ENCODE data around the gene TRAK2.

TRAK2 gene

DNA sequence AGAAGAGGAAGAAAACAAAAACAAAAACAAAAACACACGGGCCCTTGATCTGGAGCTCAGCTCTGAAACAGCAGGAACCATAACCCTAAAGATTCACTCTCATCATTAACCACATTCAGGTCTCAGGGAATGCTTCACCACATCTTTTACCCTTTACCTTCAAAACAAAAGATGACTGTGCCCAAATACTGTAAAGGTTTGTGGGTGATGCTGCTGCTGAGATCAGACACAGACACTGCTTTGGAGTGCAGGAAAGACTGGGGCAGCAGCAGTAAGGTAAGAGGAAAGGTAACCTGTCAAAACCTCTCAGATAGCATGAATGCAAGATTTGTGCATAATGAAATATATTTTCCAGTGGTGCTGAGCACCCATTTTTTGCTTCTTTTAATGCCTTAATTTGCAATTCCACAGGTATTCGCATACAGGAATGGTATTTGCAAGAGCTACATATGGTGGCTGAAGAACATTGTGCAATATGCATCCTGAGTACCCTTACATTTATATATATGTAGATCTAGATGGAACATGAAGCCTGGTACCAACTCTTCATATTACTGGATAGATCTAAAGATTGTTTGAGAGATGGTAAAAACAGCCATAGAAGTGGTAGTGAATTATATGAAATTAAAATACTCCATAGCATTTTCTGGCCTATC lies 90.1 kb downstream of the TRAK2 start:
- DNase-seq = no peak

DNA sequence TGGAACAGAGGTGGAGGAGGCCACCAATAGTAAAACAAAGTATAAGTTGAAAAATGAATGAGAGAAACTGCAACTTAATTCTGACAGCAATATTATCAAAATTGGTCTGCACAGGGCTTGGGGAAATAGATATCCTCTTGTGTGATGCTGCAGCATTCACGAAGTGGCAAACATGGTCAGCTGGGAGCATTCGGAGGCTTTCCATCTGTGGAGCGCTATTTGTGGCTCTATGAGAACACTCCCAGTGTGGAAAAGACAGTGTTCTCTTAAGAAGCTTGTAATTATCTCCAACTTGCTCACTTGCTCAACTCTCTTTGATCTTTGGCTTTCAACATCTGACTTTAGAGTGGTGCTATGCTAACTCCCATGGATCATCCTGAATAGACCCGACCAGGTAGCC lies 91.0 kb downstream of the TRAK2 start:
- no peak for DNase-seq

DNA sequence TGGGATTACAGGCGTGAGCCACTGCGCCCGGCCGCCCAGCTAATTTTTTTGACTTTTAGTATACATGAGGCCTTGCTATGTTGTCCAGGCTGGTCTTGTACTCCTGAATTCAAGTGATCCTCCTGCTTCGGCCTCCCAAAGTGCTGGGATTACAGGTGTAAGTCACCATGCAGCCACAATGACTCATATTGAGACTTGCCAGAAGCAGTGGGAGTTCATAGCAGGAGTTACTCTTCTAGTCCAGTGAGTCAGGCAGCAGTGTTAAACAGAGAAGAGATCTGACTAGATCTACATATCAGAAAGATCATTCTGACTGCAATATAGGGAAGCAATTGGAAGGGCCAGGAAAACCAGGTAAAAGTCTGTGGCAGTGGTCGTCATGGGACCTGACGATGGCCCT lies 92.6 kb downstream of the TRAK2 start:
- no peak for DNase-seq

DNA sequence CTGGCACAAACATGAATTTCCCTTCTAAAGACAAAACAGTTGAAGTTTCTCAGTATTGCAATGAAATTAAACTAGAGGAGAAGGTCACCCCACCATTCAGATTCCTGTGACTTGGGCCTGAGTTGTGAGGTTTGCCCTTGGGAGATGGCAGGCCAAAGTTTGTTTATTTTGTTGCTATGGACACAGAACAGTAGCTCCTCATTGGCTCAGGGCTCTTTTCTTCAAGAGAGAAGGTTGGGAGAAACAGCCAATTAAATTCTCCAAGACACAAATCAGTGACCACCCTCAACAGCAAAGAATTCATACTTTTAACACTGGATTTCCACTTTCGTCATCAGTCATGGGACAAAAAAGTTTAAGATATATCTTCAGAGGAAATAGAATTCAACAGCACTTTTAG lies 94.0 kb downstream of the TRAK2 start, which contains the start of gene FLACC1:
Gene FLACC1 (minus strand): TSS at position 125 of the 400 bp plus-strand sequence. CDS start 5,941 bp downstream, outside the sequence.
- peak in 1 of 14 donors; percentile 1 for DNase-seq

DNA sequence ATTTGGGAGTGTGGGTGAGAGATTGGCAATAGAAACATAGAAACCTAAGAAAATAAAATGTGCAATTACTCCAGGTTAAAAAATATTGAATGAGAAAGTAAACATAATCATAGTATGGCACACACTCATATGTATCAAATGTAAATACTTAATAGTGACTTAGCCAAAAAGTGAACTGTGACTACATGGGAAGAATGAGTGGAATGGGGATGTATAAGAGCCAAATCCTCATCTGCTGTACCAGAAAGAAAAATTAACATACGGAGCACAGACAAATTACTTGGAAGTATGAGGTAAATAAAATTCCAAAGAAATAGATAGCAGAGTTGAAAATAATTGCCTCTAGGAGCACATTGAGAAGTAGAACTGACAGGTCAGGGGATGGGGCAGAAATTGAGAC lies 98.1 kb downstream of the TRAK2 start:
- DNase-seq = no peak

DNA sequence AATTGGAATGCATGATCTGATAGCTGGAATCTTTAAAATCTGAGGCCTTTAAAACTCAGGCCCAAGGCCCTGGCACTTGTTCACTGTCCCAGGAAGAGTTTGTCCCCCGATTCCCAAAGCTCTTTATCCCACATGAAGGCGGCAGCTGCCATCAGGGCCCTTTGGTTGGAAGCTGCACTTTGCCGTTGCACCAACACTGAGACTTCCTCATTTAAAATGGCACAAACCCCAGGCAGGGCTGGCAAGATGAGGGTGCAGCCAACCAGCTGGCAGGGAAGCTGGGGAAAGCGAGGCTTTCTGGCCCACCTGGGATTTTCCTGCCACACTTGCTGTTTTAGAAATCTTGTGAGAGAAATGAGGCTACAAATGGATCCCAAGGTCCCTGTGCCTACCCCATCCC lies 100.4 kb downstream of the TRAK2 start:
- no peak for DNase-seq

DNA sequence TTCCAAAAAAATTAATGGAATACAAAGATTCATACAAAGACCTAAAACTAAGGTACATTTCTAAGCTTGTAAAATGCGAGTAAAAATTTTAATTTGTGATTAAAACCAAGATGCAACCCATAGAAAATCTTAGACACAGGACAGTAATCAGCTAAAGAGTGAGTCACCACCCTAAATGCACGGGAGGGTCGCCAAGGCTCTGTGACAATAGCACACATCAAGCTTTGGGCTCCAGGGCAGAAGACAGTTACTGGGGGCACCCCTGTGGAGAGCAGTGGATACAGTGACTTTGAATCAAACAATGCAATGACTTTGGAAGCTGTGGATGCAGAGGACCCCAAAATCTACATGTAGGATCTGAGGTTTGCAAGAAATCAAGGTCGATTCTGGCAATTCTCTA lies 101.7 kb downstream of the TRAK2 start:
- DNase-seq = no peak

DNA sequence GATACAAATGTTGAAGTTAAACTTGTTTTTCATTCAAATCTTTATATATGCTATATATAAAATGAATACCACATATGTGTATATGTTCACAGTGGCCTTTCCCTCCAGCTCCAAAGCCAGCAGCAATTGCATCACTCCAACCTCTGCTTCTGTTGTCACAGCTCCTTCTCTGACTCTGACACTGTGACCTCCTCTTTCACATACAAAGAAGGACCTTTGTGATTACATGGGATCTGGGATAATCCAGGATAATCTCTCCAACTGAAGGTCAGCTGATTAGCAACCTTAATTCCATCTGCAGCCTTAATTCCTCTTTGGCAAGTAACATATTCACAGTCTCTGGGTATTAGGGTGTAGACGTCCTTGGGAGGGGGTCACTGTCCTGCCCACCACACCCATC lies 102.5 kb downstream of the TRAK2 start:
- DNase-seq = no peak

DNA sequence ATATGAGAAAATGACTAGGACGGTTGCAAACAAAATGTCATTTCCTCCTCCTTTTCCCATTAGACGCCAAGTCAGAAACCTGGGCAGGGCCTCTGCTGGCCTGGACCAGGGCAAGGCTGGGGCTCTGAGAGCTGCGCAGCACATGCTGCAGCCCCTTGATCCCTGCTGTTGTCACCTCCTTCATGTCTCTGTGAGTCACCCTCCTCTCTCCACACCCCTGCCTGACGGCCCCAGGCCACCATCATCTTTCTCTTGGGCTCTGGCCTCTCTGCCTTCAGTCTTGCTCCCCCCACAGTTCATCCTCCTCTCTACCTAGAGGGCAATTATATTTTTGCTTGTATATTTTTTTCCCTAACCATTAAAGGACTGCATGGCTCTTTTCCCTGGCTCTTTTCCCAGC lies 104.1 kb downstream of the TRAK2 start:
- DNase-seq = no peak

DNA sequence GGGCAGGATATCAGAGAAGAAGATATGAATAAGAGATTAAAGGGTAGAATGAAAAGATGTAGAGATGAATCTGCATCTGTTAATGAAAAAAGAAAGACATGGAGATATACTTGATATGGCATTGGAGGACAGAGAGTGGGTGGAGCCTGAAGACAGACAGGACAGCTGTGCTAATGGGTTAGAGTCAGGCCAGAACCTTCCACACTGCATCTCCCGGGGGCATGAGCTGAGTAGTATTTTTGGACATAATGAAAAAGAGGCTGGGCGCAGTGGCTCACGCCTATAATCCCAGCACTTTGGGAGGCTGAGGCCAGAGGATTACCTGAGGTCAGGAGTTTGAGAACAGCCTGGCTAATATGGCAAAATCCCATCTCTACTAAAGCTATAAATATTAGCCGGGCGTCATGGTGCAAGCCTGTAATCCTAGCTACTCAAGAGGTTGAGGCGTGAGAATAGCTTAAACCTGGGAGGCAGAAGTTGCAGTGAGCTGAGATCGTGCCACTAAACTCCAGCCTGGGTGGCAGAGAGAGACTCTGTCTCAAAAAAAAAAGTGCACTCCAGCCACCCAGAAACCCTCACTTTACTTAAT lies 105.5 kb downstream of the TRAK2 start:
- DNase-seq = no peak

DNA sequence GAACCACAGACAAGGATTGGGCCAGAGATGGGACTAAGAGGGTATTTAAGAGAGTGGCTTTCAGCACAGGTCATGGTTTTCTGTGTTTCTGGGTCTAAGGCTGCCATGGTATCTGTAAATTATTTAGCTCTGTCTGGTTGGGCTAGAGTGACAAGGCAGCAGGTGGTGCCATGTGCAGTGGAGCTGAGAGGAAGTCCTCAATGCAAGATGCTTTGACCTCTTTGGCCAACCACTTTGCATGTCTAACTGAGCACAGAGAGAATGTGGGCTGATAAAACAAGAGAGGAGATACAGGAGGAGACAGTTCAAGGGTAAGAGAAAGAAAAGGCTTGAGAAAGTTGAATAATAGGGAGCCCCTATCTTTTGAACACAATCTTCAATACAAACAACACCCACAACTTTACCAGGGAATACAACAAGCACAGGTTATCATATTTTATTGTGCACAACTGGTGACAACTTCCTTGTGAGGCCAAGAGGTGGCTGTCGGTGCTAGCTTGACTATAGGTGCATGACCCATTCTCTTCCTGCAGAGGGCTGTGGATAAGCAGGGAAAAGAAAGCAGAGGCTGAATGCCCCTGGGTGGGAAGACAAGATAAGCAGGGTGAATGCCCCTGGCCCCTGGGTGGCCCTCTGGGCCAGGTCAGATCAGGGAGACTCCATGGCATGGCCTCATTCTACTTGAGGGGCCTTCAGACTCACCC lies 106.4 kb downstream of the TRAK2 start:
- no peak for DNase-seq

DNA sequence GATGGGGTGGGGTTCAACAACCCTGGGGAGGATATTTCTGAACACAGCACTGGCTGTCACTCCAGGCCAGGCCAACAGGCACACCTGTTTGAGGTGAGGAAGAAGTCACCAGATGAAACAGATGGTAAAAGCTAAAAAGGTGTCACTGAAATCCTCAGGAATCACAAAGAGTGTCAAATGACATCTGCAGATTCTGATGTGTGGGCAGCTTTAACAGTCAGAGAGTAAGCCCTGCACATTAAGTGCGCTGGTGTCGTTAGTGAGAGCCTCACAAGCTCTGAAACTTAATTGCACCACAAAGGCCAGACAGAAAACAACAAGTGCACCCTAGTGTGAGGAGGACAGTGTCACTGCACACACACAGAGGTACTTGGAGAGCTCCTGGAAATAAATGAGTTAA lies 107.7 kb downstream of the TRAK2 start:
- no peak for DNase-seq

DNA sequence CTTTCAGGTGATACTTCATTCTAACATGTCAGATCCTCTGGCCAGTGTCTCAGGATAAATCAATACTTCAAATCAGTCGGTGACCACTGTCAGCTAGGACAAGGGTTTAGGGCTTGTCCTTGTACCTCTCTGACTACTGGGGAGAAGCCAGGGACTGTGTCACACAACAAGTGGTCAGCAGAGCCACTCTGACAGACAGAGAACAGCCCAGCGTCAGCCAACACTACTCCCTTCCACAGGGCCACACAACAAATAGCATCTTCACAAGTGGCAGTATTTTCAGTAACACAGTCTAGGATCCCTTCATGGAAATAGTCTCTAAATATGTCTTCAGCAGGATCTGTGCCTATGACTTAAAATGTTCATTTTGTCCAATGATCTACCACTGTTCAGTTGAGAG lies 108.3 kb downstream of the TRAK2 start:
- DNase-seq = no peak

DNA sequence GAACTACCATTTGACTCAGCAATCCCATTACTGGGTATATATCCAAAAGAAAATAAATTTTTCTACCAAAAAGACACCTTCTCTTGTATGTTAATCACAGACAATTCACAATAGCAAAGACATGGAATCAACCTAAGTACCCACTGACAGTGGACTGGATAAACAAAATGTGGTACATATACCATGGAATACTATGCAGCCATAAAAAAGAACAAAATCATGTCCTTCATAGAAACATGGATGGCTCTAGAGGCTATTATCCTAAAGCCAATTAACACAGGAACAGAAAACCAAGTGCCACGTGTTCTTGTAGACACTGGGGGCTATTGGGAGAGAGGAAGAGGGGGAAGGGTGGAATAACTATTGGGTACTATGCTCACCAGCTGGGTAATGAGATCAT lies 121.8 kb downstream of the TRAK2 start:
- no peak for DNase-seq

DNA sequence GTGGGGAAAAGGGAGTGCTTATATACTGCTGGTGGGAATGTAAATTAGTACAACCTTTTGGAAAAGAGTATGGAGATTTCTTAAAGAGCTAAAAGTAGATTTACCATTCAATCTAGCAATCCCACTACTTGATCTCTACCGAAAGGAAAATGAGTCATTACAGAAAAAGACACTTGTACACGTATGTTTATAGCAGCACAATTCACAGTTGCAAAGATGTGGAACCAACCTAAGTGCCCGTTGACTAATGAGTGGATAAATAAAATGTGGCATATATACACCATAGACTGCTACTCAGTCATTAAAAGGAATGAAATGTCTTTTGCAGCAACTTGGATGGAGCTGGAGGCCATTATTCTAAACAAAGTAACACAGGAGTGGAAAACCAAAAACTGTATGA lies 123.6 kb downstream of the TRAK2 start:
- DNase-seq = no peak

All from C1 segment of cervical spinal cord (tissue), 14 donors.